ENCODE measurements around the gene RIC8B.

The RIC8B gene

DNA sequence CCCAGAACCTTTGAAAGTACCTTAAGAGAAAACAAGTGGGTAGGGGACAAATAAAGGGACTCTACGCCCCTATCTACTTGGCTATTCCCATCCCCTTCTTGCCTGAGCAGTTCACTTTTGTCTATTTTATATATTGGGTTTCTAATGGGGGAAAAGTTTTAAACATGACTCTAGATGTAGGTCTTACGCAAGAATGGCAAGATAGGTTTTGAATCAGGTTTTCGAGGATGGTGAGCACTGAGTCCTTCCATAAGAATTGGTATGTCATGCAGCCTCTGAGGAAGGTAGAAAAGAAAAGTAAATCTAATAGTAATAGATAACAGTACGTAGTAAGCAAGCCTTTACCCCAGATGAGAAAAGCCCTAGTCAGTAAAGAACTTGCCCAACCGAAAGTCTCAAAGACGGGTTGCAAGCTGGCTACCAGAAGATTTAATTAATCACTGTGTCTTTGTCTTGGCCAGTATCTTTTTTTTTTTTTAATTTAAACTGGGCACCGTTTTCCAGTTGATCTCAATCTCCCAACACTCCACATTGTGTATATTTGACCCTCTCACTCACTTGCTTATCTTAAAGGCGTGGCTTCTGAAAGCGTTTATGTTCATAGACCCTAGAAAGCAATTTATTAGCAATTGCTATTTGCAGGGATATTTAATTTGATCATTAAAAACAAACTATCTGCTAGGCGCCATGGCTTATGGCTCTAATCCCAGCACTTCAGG, 94.7 kb downstream of the RIC8B start:
- in situ Hi-C loops (cut with HindIII; ENCODE audit: low sequenced_read_pairs): no loop called here
- H3K4me3 ChIP-seq (ENCODE audit: low read depth, low read length): no peak overlapping the region
- TF ChIP-seq, protein P1, sequence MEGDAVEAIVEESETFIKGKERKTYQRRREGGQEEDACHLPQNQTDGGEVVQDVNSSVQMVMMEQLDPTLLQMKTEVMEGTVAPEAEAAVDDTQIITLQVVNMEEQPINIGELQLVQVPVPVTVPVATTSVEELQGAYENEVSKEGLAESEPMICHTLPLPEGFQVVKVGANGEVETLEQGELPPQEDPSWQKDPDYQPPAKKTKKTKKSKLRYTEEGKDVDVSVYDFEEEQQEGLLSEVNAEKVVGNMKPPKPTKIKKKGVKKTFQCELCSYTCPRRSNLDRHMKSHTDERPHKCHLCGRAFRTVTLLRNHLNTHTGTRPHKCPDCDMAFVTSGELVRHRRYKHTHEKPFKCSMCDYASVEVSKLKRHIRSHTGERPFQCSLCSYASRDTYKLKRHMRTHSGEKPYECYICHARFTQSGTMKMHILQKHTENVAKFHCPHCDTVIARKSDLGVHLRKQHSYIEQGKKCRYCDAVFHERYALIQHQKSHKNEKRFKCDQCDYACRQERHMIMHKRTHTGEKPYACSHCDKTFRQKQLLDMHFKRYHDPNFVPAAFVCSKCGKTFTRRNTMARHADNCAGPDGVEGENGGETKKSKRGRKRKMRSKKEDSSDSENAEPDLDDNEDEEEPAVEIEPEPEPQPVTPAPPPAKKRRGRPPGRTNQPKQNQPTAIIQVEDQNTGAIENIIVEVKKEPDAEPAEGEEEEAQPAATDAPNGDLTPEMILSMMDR (IDR thresholded peaks at IDR 0.05; ENCODE audit: low read depth, low read length): no peak
- no peak for DNase-seq (ENCODE audit: low read depth, low spot score)

DNA sequence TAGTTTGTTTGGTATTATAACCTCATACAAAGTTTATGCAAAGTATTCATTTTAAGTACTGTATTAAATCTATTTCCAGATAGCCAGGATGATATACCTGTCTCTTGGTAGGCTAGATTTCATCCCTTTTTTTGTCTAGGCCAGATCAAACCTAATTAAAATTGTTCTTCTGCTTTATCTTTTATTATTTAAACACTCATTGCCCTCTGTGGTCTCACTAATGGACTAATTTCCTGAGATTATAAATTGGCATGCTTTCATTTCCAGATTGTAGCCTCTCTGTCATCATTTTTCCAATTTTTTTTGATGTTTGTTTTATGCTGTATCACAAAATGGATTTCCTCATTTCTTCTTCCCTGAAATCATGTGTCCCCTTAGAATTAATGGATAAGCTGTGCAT, 95.6 kb downstream of the RIC8B start:
- no peak for DNase-seq (ENCODE audit: low read depth, low spot score)
- no peak overlapping the region for H3K4me3 ChIP-seq (ENCODE audit: low read depth, low read length)
- TF ChIP-seq, protein P1 (IDR thresholded peaks at IDR 0.05; ENCODE audit: low read depth, low read length): no peak
- in situ Hi-C loops (cut with HindIII; ENCODE audit: low sequenced_read_pairs): no loop called here

- in situ Hi-C loops (cut with HindIII; ENCODE audit: low sequenced_read_pairs): no loop called here
- DNase-seq (ENCODE audit: low read depth, low spot score): no peak
- H3K4me3 ChIP-seq (ENCODE audit: low read depth, low read length): no peak overlapping the region
- TF ChIP-seq, protein P1 (IDR thresholded peaks at IDR 0.05; ENCODE audit: low read depth, low read length): no peak
Observed at GRCh38 chr12:106871477-106871876, 97.0 kb downstream of the RIC8B start.

DNA sequence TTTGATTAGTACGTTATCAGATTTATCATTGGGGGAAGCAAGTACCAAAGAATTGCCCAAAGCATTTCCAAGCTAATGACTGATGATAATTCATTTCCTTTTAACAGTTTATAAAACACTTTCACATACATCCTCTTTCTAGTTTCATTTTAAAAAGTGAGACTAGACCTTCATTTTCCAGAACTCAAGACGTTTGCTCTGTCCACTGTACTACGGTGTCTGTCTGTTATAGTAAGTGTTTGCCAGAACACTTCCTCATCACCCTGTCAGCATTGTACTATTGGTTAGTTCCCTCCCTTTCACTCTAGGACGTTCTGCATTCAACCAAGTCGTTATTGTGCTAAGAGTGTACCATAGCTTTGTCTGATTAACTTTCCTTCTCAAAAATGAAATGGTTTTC, 99.5 kb downstream of the RIC8B start:
- in situ Hi-C loops (cut with HindIII; ENCODE audit: low sequenced_read_pairs): no loop called here
- H3K4me3 ChIP-seq (ENCODE audit: low read depth, low read length): no peak overlapping the region
- TF ChIP-seq, protein P1 (IDR thresholded peaks at IDR 0.05; ENCODE audit: low read depth, low read length): no peak
- no peak for DNase-seq (ENCODE audit: low read depth, low spot score)

- in situ Hi-C loops (cut with HindIII; ENCODE audit: low sequenced_read_pairs): no loop called here
- no peak overlapping the region for H3K4me3 ChIP-seq (ENCODE audit: low read depth, low read length)
- TF ChIP-seq, protein P1 (IDR thresholded peaks at IDR 0.05; ENCODE audit: low read depth, low read length): no peak
- no peak for DNase-seq (ENCODE audit: low read depth, low spot score)
Observed at GRCh38 chr12:106878804-106879203, 104.3 kb downstream of the RIC8B start.

DNA sequence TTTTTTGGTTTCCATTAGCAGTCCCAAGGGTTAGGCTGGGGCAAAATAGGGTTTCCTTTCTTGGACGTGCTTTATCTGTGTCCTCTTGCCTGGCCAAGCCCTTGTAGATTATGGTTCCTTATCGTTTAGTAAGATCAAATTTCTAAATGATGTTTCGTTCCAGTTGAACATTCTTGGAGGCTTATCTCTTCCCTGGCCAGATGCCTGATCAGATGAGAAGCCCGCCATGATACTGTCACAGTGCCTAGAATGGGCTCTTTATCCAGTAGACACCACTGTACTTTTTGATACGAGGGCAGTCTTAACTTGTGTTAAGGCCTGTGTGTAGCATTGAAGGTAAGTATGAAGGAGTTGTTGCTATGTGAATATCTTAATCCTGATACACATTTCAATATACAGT, 105.1 kb downstream of the RIC8B start:
- H3K4me3 ChIP-seq (ENCODE audit: low read depth, low read length): no peak overlapping the region

More for the DNA sequence above, 105.1 kb downstream of the RIC8B start:
- in situ Hi-C loops (cut with HindIII; ENCODE audit: low sequenced_read_pairs): no loop called here
- no peak for DNase-seq (ENCODE audit: low read depth, low spot score)
- TF ChIP-seq, protein P1 (IDR thresholded peaks at IDR 0.05; ENCODE audit: low read depth, low read length): no peak
